ENCODE results near the gene YPEL2. TPM values are rescaled to one million over a fixed set of nuclear protein-coding genes. Genes with fewer than 3 reads are reported as not detected.

The YPEL2 gene
- total and polyA plus RNA-seq, 2 donors (not counting 1 experiment from before 2014, with no cell fraction given): 20.7 to 51.8 TPM

DNA sequence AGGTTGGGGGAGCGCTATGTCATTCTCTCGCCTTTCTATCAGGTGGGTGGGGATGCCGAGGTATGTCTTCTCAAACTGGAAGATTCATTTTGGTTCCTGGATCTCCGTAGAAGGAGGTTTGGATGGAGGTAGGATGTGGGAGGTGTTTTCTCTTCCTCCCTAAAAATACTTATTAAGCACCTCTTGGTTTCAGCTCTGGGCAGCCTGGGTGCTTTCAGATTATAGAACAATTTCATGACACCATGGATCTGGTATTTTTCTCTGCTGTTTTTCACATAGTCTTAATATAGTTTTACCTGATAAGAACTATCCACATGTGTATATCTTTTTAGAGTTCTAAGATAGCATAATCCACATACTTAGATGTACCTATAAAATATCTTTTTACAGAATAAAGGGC lies 92.9 kb downstream of the YPEL2 start:
- Histone ChIP-seq H3K79me2 (ENCODE audit: control insufficient read depth, insufficient read depth, low read length) (no peaks in the 10 kb centered on the region), H3K36me3 (replicated peaks in 1 of 2; ENCODE audit: control extremely low read depth in 1 of 2, control insufficient read depth in 1 of 2, extremely low read depth in 1 of 2, insufficient read depth in 2 of 2, low read length in 1 of 2) (no peaks in the 10 kb centered on the region), H3K4me2 (replicated peaks; ENCODE audit: low read depth, low read length, poor library complexity, severe bottlenecking) (no peak overlapping the region), H4K20me1 (ENCODE audit: control insufficient read depth, insufficient read depth, low read length, poor library complexity, severe bottlenecking) (no peaks in the 10 kb centered on the region), H3K9me3 (ENCODE audit: control extremely low read depth in 1 of 3, control insufficient read depth in 2 of 3, insufficient read depth in 1 of 3, low read length in 2 of 3) (no peaks in the 10 kb centered on the region), H3K4me1 (ENCODE audit: control insufficient read depth in 2 of 2, insufficient read depth in 2 of 2, low read length in 2 of 2) (no peaks in the 10 kb centered on the region), H3K27me3 (replicated peaks in 1 of 4; ENCODE audit: control extremely low read depth in 1 of 4, control insufficient read depth in 3 of 4, insufficient read depth in 4 of 4, low read length in 3 of 4) (no peaks in the 10 kb centered on the region), H3K27ac (ENCODE audit: low read length in 2 of 2) (no peak overlapping the region), H2AFZ (ENCODE audit: insufficient read depth, low read depth, low read length, poor library complexity, severe bottlenecking) (no peak overlapping the region), H3K4me3 (ENCODE audit: control extremely low read depth in 1 of 5, extremely low read depth in 1 of 5, insufficient read depth in 1 of 5, low read depth in 2 of 5, low read length in 4 of 5) (no peak overlapping the region), H3K9ac (ENCODE audit: low read length) (no peak overlapping the region)
- Mint-ChIP-seq H3K4me1 (peaks cover 2% of the 10 kb centered on the region), H3K27me3 (peaks cover 3% of the 10 kb centered on the region), H3K4me3 (no peak overlapping the region), H3K9me3 (ENCODE audit: insufficient read depth) (no peaks in the 10 kb centered on the region), H3K27ac (no peak overlapping the region)
- POLR2A ChIA-PET: no interaction called here
- intact Hi-C loops (cut with micrococcal nuclease): no loop called here
- DNase-seq: no peak
- no peak for TF ChIP-seq CTCF (IDR thresholded peaks at IDR 0.05)
- no peak for TF ChIP-seq EZH2 (IDR thresholded peaks at IDR 0.05; ENCODE audit: borderline replicate concordance, insufficient read depth, low read depth, low read length, poor library complexity, severe bottlenecking)
- 100% methylated on average over 1 of the region's 4 CpGs for whole genome bisulfite sequencing (ENCODE audit: insufficient coverage)
- CTCF ChIA-PET: interaction anchor here (1.1 to 3.2 kb wide), 4 partner anchors 94 to 113 kb away, joined by 3 to 24 read pairs (median 6); no protein-coding TSS in a partner anchor
- no peak for ATAC-seq (ENCODE audit: low read depth)

DNA sequence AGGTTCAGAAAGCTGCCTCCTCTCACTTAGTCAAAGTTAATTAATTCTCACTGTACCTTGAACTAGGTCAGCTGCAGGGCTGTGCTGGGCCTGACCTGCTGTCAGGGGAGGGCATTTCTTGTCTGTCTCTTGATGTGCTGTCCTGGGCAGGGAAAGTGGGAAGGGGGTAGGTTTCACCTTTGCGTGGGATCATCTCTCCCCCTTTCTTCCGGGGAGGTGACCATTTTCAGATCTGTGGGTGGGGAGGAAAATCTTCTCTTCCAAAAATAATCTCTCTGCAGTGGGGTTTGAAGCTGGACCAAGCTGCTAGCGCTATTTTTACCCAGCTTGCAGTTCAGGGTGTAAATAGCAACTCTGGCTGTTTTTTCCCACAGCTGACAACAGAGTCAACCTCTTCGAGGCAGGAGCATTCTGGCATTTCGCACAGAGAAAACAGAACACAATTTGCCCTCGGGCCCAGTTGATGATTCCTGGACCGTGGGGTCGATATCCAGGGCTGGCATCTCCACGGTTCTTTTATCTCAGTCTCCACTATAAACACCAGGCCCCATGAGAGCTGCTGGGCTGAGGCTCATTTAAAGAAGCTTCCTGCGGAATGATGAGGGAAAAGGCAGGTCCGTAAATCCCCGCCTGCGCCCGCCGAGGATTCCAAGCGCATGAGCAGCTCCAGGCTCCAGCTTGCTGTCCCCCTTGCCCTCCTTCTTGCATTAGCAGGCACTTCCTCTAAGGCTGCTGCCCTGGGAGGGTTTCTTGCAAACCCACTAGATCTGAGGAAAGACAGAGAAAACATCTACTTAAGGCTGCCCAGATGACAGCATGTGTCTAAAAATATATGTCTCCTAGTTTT lies 93.9 kb downstream of the YPEL2 start:
- Histone ChIP-seq H4K20me1 (ENCODE audit: control insufficient read depth, insufficient read depth, low read length, poor library complexity, severe bottlenecking) (no peaks in the 10 kb centered on the region), H3K27ac (ENCODE audit: low read length in 2 of 2) (no peak overlapping the region), H3K4me2 (replicated peaks; ENCODE audit: low read depth, low read length, poor library complexity, severe bottlenecking) (no peak overlapping the region), H3K36me3 (replicated peaks in 1 of 2; ENCODE audit: control extremely low read depth in 1 of 2, control insufficient read depth in 1 of 2, extremely low read depth in 1 of 2, insufficient read depth in 2 of 2, low read length in 1 of 2) (no peaks in the 10 kb centered on the region), H3K4me1 (ENCODE audit: control insufficient read depth in 2 of 2, insufficient read depth in 2 of 2, low read length in 2 of 2) (no peaks in the 10 kb centered on the region), H2AFZ (ENCODE audit: insufficient read depth, low read depth, low read length, poor library complexity, severe bottlenecking) (no peak overlapping the region), H3K9me3 (ENCODE audit: control extremely low read depth in 1 of 3, control insufficient read depth in 2 of 3, insufficient read depth in 1 of 3, low read length in 2 of 3) (no peaks in the 10 kb centered on the region), H3K4me3 (ENCODE audit: control extremely low read depth in 1 of 5, extremely low read depth in 1 of 5, insufficient read depth in 1 of 5, low read depth in 2 of 5, low read length in 4 of 5) (no peak overlapping the region), H3K27me3 (replicated peaks in 1 of 4; ENCODE audit: control extremely low read depth in 1 of 4, control insufficient read depth in 3 of 4, insufficient read depth in 4 of 4, low read length in 3 of 4) (no peaks in the 10 kb centered on the region), H3K9ac (ENCODE audit: low read length) (no peak overlapping the region), H3K79me2 (ENCODE audit: control insufficient read depth, insufficient read depth, low read length) (no peaks in the 10 kb centered on the region)
- Mint-ChIP-seq H3K9me3 (ENCODE audit: insufficient read depth) (no peaks in the 10 kb centered on the region), H3K4me3 (no peak overlapping the region), H3K27ac (no peak overlapping the region), H3K27me3 (peaks cover 3% of the 10 kb centered on the region), H3K4me1 (peaks cover 2% of the 10 kb centered on the region)
- intact Hi-C loops (cut with micrococcal nuclease): no loop called here
- POLR2A ChIA-PET: no interaction called here
- DNase-seq (no peak), ATAC-seq (ENCODE audit: low read depth) (no peak)
- TF ChIP-seq EZH2 (IDR thresholded peaks at IDR 0.05; ENCODE audit: borderline replicate concordance, insufficient read depth, low read depth, low read length, poor library complexity, severe bottlenecking): no peak
- TF ChIP-seq CTCF (IDR thresholded peaks at IDR 0.05): no peak
- CTCF ChIA-PET: interaction anchor here (1.2 to 3.4 kb wide), 5 partner anchors 14 to 114 kb away, joined by 3 to 24 read pairs (median 12); no protein-coding TSS in a partner anchor
- 94% methylated on average over 12 of the region's 16 CpGs for WGBS (ENCODE audit: insufficient coverage)

Measured in B cell (primary cell).